D721Med (cell line): ENCODE results near the gene COL9A2.

Experiments
- DNase-seq: peaks from one replicate; pipeline ENCODE4 v3.0.0; 2011; ENCODE audit warnings: low spot score; ENCODE audit not compliant: insufficient read length
- FAIRE-seq: peaks from 2 replicates; lab custom pipeline; 2011; peaks lifted over from hg19 to GRCh38; lab: Jason Lieb, UNC
- CTCF ChIP-seq: IDR thresholded peaks from 2 replicates; pipeline ENCODE4 v1.5.1; 2012; ENCODE audit warnings: mild to moderate bottlenecking, control low read depth; ENCODE audit not compliant: insufficient read depth; ENCODE audit errors: missing control alignments

COL9A2 gene

GRCh38 chr1:40317394-40318074 is 448 bp upstream of the COL9A2 start:
- no peak for FAIRE-seq
- TF ChIP-seq CTCF, result no peak
- DNase-seq, result no peak

GRCh38 chr1:40315795-40316594 is 1.1 kb downstream of the COL9A2 start:
- peak; percentile 49 for DNase-seq
- no peak for FAIRE-seq
- TF ChIP-seq CTCF, result no peak

- peak; percentile 68 for DNase-seq
- peak; percentile 50 for TF ChIP-seq CTCF
- FAIRE-seq, result no peak
Observed at GRCh38 chr1:40315239-40315794, 1.8 kb downstream of the COL9A2 start.

GRCh38 chr1:40314721-40315238 is 2.3 kb downstream of the COL9A2 start:
- FAIRE-seq (no peak), DNase-seq (no peak)
- no peak for TF ChIP-seq CTCF

- FAIRE-seq (no peak), DNase-seq (no peak)
- TF ChIP-seq CTCF, result no peak
Observed at GRCh38 chr1:40313958-40314720, 2.9 kb downstream of the COL9A2 start.

GRCh38 chr1:40313329-40313957 is 3.6 kb downstream of the COL9A2 start:
- DNase-seq, result no peak
- FAIRE-seq, result no peak
- no peak for TF ChIP-seq CTCF
